HG02884 (cell line): ENCODE results near the gene SHISA3.
A peak's percentile ranks its signal among the peaks of the same experiment; 100 is the strongest.

Source experiments
- ATAC-seq: cut with Tn5 transposase; IDR thresholded peaks from one replicate; pipeline ENCODE4 v1.9.1; 2021; ENCODE audit warnings: mild to moderate bottlenecking, moderate library complexity; ENCODE audit not compliant: unreplicated experiment

Gene SHISA3

GRCh38 chr4:42391355-42391664 lies 6.0 kb upstream of the SHISA3 start:
- no peak for ATAC-seq

DNA sequence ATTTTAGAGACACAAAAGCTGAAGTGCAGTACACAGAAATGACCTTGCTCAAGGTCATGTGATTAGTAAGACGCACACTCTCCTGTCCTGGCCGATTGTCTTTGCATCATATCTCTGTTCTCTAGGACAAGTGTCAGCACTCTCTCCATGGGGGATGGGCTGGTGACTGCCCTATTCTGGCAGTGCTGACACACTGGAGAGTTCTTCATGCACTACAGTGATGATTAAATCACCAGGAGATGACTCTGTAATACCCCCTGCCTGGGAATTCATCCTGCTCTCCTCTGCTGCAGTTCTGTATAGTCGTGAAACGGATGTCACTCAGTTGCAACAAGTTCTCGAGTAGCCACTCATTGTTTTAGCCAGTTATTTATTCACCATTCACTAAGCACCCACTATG lies 5.3 kb upstream of the SHISA3 start:
- ATAC-seq, result no peak

GRCh38 chr4:42392436-42392835 lies 4.9 kb upstream of the SHISA3 start:
- no peak for ATAC-seq

DNA sequence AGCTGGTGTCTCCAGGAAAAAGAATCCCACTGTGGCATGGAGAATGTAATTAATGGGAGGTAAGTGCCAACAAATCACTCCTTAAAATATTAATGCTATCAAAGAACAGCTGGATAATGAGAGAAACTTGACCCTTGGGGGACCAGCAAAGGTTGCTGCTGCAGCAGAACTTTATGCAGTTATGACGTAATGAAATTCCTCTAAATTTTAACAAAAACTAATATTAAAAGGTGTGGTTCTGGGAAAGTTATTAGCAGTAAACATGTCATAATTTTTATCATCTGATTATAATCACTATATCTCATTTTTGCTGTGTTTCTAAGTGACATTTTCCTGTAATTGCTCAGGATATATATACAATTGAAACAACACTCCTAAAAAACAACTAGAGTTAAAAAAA lies 1.7 kb upstream of the SHISA3 start:
- no peak for ATAC-seq

- ATAC-seq, result no peak
These were observed 932 bp upstream of the SHISA3 start for GRCh38 chr4:42396361-42396751.

GRCh38 chr4:42397635-42398170 lies 415 bp downstream of the SHISA3 start:
- peak; percentile 22 for ATAC-seq

GRCh38 chr4:42398171-42398870 lies 1.0 kb downstream of the SHISA3 start:
- peak; percentile 34 for ATAC-seq

- ATAC-seq, result no peak
These were observed 1.6 kb downstream of the SHISA3 start for GRCh38 chr4:42398871-42399331.

GRCh38 chr4:42399393-42399792 lies 2.1 kb downstream of the SHISA3 start:
- no peak for ATAC-seq

DNA sequence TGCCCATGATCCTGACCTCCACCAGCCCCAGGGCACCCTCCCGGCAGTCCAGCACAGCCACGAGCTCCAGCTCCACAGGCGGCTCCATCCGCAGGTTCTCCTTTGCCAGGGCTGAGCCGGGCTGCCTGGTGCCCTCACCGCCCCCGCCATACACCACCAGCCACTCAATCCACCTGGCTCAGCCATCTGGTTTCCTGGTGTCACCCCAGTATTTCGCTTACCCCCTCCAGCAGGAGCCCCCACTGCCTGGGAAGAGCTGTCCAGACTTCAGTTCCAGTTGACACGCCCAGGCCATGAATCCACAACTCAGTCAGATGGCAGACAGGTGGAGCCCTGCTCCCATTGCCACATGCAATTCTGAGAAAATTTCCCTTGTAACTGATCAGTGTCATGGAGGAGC lies 3.9 kb downstream of the SHISA3 start:
- no peak for ATAC-seq

- ATAC-seq, result no peak
These were observed 6.7 kb downstream of the SHISA3 start for GRCh38 chr4:42404001-42404400.

GRCh38 chr4:42410446-42410845 lies 13.2 kb downstream of the SHISA3 start:
- ATAC-seq, result no peak

DNA sequence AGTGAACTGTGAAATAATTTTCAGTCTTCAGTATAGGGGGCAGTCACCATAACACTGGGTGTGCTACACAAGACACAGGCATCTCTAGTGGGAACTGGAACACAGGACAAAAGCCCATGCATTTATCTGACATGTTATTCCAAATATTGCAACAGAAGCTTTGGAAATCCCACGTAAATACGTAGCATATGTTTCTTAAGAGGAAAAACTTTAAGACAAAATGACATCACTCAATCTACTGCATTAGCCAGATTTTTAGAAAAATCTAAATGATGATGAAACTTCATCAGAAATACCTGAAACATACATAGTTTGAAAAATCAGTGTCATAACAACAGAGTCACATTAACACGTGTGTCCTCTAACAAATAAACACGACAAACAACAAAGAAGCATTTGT lies 14.5 kb downstream of the SHISA3 start:
- ATAC-seq, result no peak

DNA sequence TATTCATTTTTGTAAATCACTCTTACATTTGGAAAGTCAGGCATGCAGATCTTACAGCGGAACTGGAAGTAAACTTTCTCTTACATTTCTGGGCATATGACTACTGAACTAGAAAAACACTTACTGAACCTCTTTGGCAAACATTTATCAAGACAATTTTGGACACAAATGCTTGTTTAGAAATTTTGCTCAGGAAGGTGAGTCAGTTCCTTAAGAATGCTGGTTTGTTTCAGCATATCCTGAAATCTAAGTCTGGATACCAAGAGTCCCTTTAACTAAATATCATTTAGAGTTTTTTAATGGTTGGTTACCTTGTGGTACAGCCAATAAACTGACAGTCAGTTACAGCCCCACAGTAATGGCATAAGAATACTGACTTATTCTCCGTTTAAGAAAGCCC lies 15.0 kb downstream of the SHISA3 start:
- no peak for ATAC-seq

DNA sequence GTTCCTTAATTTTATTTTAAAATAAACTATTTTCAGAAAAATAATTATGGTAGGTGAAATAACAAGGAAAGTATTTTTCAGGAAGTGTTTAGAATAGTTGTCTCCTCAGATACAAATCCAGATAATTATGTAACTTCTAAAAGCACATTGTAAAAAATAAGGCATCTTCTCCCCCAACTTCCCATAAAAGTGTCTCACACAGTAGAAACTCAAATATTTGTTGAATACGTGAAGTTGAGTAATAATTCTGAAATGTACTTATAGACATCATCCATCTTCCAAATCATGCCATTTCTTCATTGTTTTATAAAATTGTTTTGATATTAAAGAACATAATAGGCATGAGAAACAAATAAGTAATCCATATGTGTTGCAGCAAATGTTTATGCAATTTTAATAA lies 18.0 kb downstream of the SHISA3 start:
- no peak for ATAC-seq

DNA sequence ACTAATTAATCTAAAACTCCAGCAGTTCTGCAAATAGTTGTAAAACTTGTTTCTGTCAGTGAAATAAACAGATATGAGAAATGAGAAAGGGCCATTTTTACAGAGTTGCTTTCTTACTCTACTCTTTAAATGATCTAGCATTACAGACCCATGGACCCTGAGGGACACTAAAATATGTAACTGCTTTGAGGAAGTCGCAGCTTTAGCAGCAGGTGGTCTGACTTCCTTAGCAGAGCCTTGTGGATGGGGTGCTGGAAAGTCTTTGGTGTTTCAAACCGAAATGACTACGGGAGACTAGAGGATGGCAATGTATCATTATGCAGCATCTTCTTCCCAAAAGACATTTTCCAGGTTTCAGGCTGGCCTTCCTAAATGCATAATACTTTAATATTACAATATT lies 18.7 kb downstream of the SHISA3 start:
- peak; percentile 55 for ATAC-seq

GRCh38 chr4:42417550-42417949 lies 20.3 kb downstream of the SHISA3 start:
- ATAC-seq, result no peak

DNA sequence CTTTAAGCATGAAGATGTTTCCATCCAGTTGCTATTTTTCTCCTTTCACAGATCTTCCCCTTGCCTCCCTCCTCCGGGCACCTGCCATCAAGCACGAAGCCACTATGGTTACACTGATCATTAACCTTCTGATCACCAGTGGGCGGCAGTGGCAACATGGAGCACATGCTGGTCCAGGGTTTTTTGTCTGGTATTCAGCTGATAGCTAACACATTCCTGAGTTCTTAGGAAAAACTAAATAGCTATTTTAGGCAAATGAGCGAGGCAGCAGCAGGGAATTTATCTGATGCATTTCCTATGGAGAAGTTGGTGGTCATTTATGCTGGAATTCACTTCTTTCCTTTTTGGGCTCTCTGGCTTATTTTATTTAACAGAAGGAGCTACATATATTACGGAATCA lies 22.9 kb downstream of the SHISA3 start:
- no peak for ATAC-seq

- no peak for ATAC-seq
These were observed 28.1 kb downstream of the SHISA3 start for GRCh38 chr4:42425146-42426065.

DNA sequence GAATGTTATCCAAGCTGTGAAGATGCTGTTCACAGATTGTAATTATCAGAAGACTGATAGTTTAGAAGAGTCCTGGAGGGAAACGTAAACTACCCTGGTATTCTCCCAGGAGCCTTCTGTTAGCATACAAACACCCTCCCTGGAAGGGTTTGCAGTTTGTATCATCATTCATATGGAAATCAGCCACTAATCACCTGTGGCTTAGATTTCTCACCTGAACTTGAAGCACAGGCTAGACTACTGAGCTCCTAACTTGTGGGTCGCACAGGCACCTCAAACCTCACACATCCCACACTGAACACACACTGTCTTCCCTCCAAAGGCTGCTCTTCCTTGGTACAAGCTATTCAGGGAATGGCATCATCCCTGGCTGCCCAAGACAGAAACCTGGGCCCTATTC lies 30.7 kb downstream of the SHISA3 start:
- ATAC-seq, result no peak

DNA sequence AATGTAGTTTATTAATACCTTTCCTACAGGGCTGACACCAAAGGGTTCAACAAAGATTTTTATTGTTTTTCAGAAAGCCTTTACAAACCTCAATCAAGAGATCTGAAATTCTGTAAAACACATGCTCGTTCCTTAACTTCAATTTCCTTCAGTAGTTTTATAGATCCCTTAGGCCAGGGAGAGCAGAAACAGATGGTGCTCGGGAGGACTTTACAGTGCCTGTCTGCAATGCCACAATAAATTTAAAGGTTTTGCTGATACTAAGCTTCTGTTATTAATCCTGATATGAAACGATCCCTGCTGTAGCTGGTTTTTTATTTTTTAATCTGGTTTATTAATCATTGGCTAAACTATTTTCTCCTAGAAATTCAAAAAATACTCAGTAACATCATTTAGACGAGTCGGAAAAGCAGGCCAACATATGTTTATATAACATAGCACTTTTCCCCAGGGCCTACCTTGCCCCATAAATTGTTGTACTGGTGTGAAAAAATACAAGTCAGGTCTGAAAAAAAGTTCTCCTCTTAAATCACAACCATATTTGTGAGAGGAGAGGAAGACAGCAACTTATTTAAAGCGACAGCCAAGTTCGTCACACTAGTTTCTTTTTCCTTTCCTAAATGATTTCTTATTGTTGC lies 39.8 kb downstream of the SHISA3 start:
- no peak for ATAC-seq

GRCh38 chr4:42440083-42440482 lies 42.8 kb downstream of the SHISA3 start:
- no peak for ATAC-seq
